ENCODE measurements around the gene LHPP. TPM values are rescaled to one million over a fixed set of nuclear protein-coding genes. Genes with fewer than 3 reads are reported as not detected.
"Not testable (repeated sequence)": the region's sequence is repeated elsewhere in the genome, so short reads cannot be mapped to it uniquely, and the experiment has no call there.

The LHPP gene
- total RNA-seq, 4 donors from 2014 or later = 20.3 to 116 (median 22.4) TPM

- 36% methylated on average over 5 of the region's 5 CpGs; no CpG with 5 or more reads in 1 of the 2 donors for WGBS, 2 donors (ENCODE audit: low coverage in 1 of 2)
- Histone ChIP-seq H3K4me1 (peaks cover 0 to 5% (median 2%) of the 10 kb centered on the region in 4 donors), H3K27me3 (peaks cover 17% of the 10 kb centered on the region), H3K36me3 (no peaks in the 10 kb centered on the region), H3K27ac (no peak overlapping the region), H3K4me3 (no peak overlapping the region), H3K9me3 (no peaks in the 10 kb centered on the region)
- intact Hi-C loops (cut with DNase I; ENCODE audit: low total_unique reads) = no loop called here
- TF ChIP-seq CTCF (IDR thresholded peaks at IDR 0.05) (no peak), EP300 (IDR thresholded peaks at IDR 0.05; ENCODE audit: low read depth) (no peak), POLR2A (IDR thresholded peaks at IDR 0.05) (no peak), POLR2AphosphoS5 (IDR thresholded peaks at IDR 0.05) (no peak)
- in situ Hi-C loops (cut with MboI; ENCODE audit: low pct_ligation_motif_present in 1 of 4, low pct_unique_long_range_greater_than_20kb in 1 of 4, low sequenced_read_pairs in 3 of 4) = no loop called here
- peak; percentile 21 for DNase-seq
Observed at GRCh38 chr10:124429576-124429975, 32.0 kb upstream of the LHPP start.

GRCh38 chr10:124430077-124430476 lies 31.5 kb upstream of the LHPP start:
- Histone ChIP-seq H3K9me3 (no peaks in the 10 kb centered on the region), H3K4me3 (no peak overlapping the region), H3K27me3 (peaks cover 17% of the 10 kb centered on the region), H3K4me1 (peaks cover 0 to 8% (median 2%) of the 10 kb centered on the region in 4 donors), H3K36me3 (no peaks in the 10 kb centered on the region), H3K27ac (no peak overlapping the region)
- 80% methylated on average over 1 to 4 of the region's 4 CpGs for WGBS, 2 donors (ENCODE audit: low coverage in 1 of 2)
- TF ChIP-seq CTCF (IDR thresholded peaks at IDR 0.05) = no peak
- no peak for TF ChIP-seq POLR2AphosphoS5 (IDR thresholded peaks at IDR 0.05)
- TF ChIP-seq POLR2A (IDR thresholded peaks at IDR 0.05) = no peak
- TF ChIP-seq EP300 (IDR thresholded peaks at IDR 0.05; ENCODE audit: low read depth) = no peak
- in situ Hi-C loops (cut with MboI; ENCODE audit: low pct_ligation_motif_present in 1 of 4, low pct_unique_long_range_greater_than_20kb in 1 of 4, low sequenced_read_pairs in 3 of 4) (no loop called here), intact Hi-C loops (cut with DNase I; ENCODE audit: low total_unique reads) (no loop called here)
- DNase-seq = no peak

GRCh38 chr10:124433461-124433860 lies 28.2 kb upstream of the LHPP start:
- intact Hi-C loops (cut with DNase I; ENCODE audit: low total_unique reads) = no loop called here
- no peak for DNase-seq
- H3K9me3 ChIP-seq = no peaks in the 10 kb centered on the region

GRCh38 chr10:124435683-124436082 lies 25.9 kb upstream of the LHPP start:
- H3K4me1 ChIP-seq; H3K27me3 ChIP-seq; intact Hi-C loops (cut with DNase I; ENCODE audit: low total_unique reads); in situ Hi-C loops (cut with MboI; ENCODE audit: low pct_ligation_motif_present in 1 of 4, low pct_unique_long_range_greater_than_20kb in 1 of 4, low sequenced_read_pairs in 3 of 4); H3K4me3 ChIP-seq; H3K27ac ChIP-seq; DNase-seq; H3K36me3 ChIP-seq; H3K9me3 ChIP-seq: not testable (repeated sequence)
- WGBS, 2 donors (ENCODE audit: low coverage in 1 of 2) = 82 to 83% methylated on average over 2 to 4 of the region's 4 CpGs

More at GRCh38 chr10:124433461-124433860, 28.2 kb upstream of the LHPP start:
- Histone ChIP-seq H3K4me3 (no peak overlapping the region), H3K4me1 (peaks cover 0 to 8% (median 2%) of the 10 kb centered on the region in 4 donors), H3K27me3 (peaks cover 8% of the 10 kb centered on the region), H3K36me3 (no peaks in the 10 kb centered on the region), H3K27ac (no peak overlapping the region)
- TF ChIP-seq CTCF (IDR thresholded peaks at IDR 0.05) = no peak
- no peak for TF ChIP-seq EP300 (IDR thresholded peaks at IDR 0.05; ENCODE audit: low read depth)
- no peak for TF ChIP-seq POLR2AphosphoS5 (IDR thresholded peaks at IDR 0.05)
- no peak for TF ChIP-seq POLR2A (IDR thresholded peaks at IDR 0.05)
- WGBS, 2 donors (ENCODE audit: low coverage in 1 of 2) = 83 to 85% methylated on average over 3 of the region's 3 CpGs
- in situ Hi-C loops (cut with MboI; ENCODE audit: low pct_ligation_motif_present in 1 of 4, low pct_unique_long_range_greater_than_20kb in 1 of 4, low sequenced_read_pairs in 3 of 4) = no loop called here

- H3K27me3 ChIP-seq = no peaks in the 10 kb centered on the region
- TF ChIP-seq POLR2AphosphoS5 (IDR thresholded peaks at IDR 0.05) (no peak), EP300 (IDR thresholded peaks at IDR 0.05; ENCODE audit: low read depth) (no peak), CTCF (IDR thresholded peaks at IDR 0.05) (no peak), POLR2A (IDR thresholded peaks at IDR 0.05) (no peak)
- H3K4me3 ChIP-seq = no peak overlapping the region
- DNase-seq = no peak
- H3K9me3 ChIP-seq = no peaks in the 10 kb centered on the region
- intact Hi-C loops (cut with DNase I; ENCODE audit: low total_unique reads) = no loop called here
- 80 to 82% methylated on average over 8 of the region's 8 CpGs for WGBS, 2 donors (ENCODE audit: low coverage in 1 of 2)
- H3K27ac ChIP-seq = no peak overlapping the region
- H3K4me1 ChIP-seq = peaks cover 0 to 3% (median 0%) of the 10 kb centered on the region in 4 donors
- in situ Hi-C loops (cut with MboI; ENCODE audit: low pct_ligation_motif_present in 1 of 4, low pct_unique_long_range_greater_than_20kb in 1 of 4, low sequenced_read_pairs in 3 of 4) = no loop called here
- no peaks in the 10 kb centered on the region for H3K36me3 ChIP-seq
Observed at GRCh38 chr10:124436191-124436638, 25.4 kb upstream of the LHPP start.

- 89 to 100% methylated on average over 1 to 5 of the region's 5 CpGs for WGBS, 2 donors (ENCODE audit: low coverage in 1 of 2)
- peaks cover 42% of the 10 kb centered on the region for H3K27me3 ChIP-seq
- H3K9me3 ChIP-seq; in situ Hi-C loops (cut with MboI; ENCODE audit: low pct_ligation_motif_present in 1 of 4, low pct_unique_long_range_greater_than_20kb in 1 of 4, low sequenced_read_pairs in 3 of 4); H3K4me1 ChIP-seq; H3K27ac ChIP-seq; H3K4me3 ChIP-seq; intact Hi-C loops (cut with DNase I; ENCODE audit: low total_unique reads); H3K36me3 ChIP-seq; DNase-seq: not testable (repeated sequence)
Observed at GRCh38 chr10:124441694-124442093, 19.9 kb upstream of the LHPP start.

Data from transverse colon (tissue), 4 donors.